Activated CD4-positive, alpha-beta T cell treated with anti-CD3 and anti-CD28 coated beads for 48 hours (primary cell): Measurements from ENCODE around the gene SYCE3.
"Not testable (repeated sequence)": the region's sequence is repeated elsewhere in the genome, so short reads cannot be mapped to it uniquely, and the experiment has no call there.

Experiments
- DNase-seq: peaks from one replicate; pipeline ENCODE4 v3.0.0-alpha.2; 2020

SYCE3 gene

GRCh38 chr22:50562523-50563412 lies at the start of gene SYCE3:
Gene SYCE3, minus strand, starts transcription at chr22:50562919. Its CDS starts 6,514 bp downstream, at chr22:50556405.
- peak; percentile 99 for DNase-seq

GRCh38 chr22:50612168-50612527 lies 49.4 kb upstream of the SYCE3 start:
- DNase-seq: no peak

GRCh38 chr22:50611341-50612060 lies 48.8 kb upstream of the SYCE3 start:
- DNase-seq: no peak

GRCh38 chr22:50610581-50610980 lies 47.9 kb upstream of the SYCE3 start:
- DNase-seq: no peak

GRCh38 chr22:50610041-50610451 lies 47.3 kb upstream of the SYCE3 start:
- DNase-seq: no peak

GRCh38 chr22:50609599-50609998 lies 46.9 kb upstream of the SYCE3 start:
- no peak for DNase-seq

GRCh38 chr22:50608996-50609395 lies 46.3 kb upstream of the SYCE3 start:
- DNase-seq: no peak

- not testable (repeated sequence) for DNase-seq
Measured at GRCh38 chr22:50608058-50608840, 45.5 kb upstream of the SYCE3 start.

GRCh38 chr22:50607659-50608020 lies 44.9 kb upstream of the SYCE3 start:
- DNase-seq: no peak

GRCh38 chr22:50606946-50607658 lies 44.4 kb upstream of the SYCE3 start:
- no peak for DNase-seq

GRCh38 chr22:50606165-50606945 lies 43.6 kb upstream of the SYCE3 start:
- no peak for DNase-seq

- no peak for DNase-seq
Measured at GRCh38 chr22:50605613-50606074, 42.9 kb upstream of the SYCE3 start.

GRCh38 chr22:50605002-50605612 lies 42.4 kb upstream of the SYCE3 start:
- no peak for DNase-seq

GRCh38 chr22:50604256-50605001 lies 41.7 kb upstream of the SYCE3 start:
- DNase-seq: no peak

- DNase-seq: no peak
Measured at GRCh38 chr22:50603511-50604255, 41.0 kb upstream of the SYCE3 start.

- no peak for DNase-seq
Measured at GRCh38 chr22:50602338-50602700, 39.6 kb upstream of the SYCE3 start.

- DNase-seq: no peak
Measured at GRCh38 chr22:50601669-50602337, 39.1 kb upstream of the SYCE3 start.

GRCh38 chr22:50600967-50601668 lies 38.4 kb upstream of the SYCE3 start:
- no peak for DNase-seq

GRCh38 chr22:50600538-50600937 lies 37.8 kb upstream of the SYCE3 start, which contains the start of gene MAPK8IP2:
Gene MAPK8IP2, plus strand, starts transcription at chr22:50600793. Its CDS starts 26 bp downstream, at chr22:50600819.
- DNase-seq: no peak
